ENCODE measurements around the gene LRRC39. TPM values are rescaled to one million over a fixed set of nuclear protein-coding genes. Genes with fewer than 3 reads are reported as not detected.

The LRRC39 gene
- total RNA-seq, 1 experiment from 2014 or later = 0.54 TPM

- Histone ChIP-seq H3K79me2 (ENCODE audit: insufficient read depth, low read length) (no peaks in the 10 kb centered on the region), H3K4me2 (ENCODE audit: low read length) (no peak overlapping the region), H4K20me1 (ENCODE audit: insufficient read depth) (no peaks in the 10 kb centered on the region), H3K36me3 (ENCODE audit: control insufficient read depth in 1 of 2, insufficient read depth in 2 of 2, low read length in 2 of 2) (no peaks in the 10 kb centered on the region), H3K9ac (ENCODE audit: low read length) (no peak overlapping the region), H3K27ac (ENCODE audit: low read depth, low read length) (no peak overlapping the region), H3K4me1 (ENCODE audit: control insufficient read depth in 1 of 2, insufficient read depth in 2 of 2, low read length in 2 of 2) (no peaks in the 10 kb centered on the region), H3K4me3 (replicated peaks in 1 of 2; ENCODE audit: low read depth in 1 of 2, low read length in 2 of 2) (no peak overlapping the region), H3K9me3 (ENCODE audit: control insufficient read depth in 1 of 2, insufficient read depth in 1 of 2, low read depth in 1 of 2, low read length in 2 of 2) (no peaks in the 10 kb centered on the region), H2AFZ (ENCODE audit: low read depth, low read length, poor library complexity, severe bottlenecking) (no peak overlapping the region), H3K27me3 (ENCODE audit: insufficient read depth, low read length) (no peaks in the 10 kb centered on the region), H3K9me2 (ENCODE audit: insufficient read depth) (no peaks in the 10 kb centered on the region)
- no peak for ATAC-seq
- ChIA-PET CTCF (no interaction called here), POLR2A (no interaction called here), RAD21 (ENCODE audit: low non-redundant PET in 1 of 2, low total read pairs in 2 of 2, uncharacterized antibody in 2 of 2, unreplicated experiment in 2 of 2) (no interaction called here)
- TF ChIP-seq EZH2phosphoT487 (IDR thresholded peaks at IDR 0.05; ENCODE audit: borderline replicate concordance) (no peak), TCF7L2 (IDR thresholded peaks at IDR 0.05; ENCODE audit: borderline replicate concordance, extremely low read depth, insufficient read depth, insufficient read length) (no peak), POLR2AphosphoS5 (IDR thresholded peaks at IDR 0.05; ENCODE audit: low read depth, low read length) (no peak), CBX3 (IDR thresholded peaks at IDR 0.05; ENCODE audit: low read depth) (no peak), ZFX (IDR thresholded peaks at IDR 0.05) (no peak), SRF (IDR thresholded peaks at IDR 0.05; ENCODE audit: low read depth) (no peak), MAX (IDR thresholded peaks at IDR 0.05) (no peak)
- no peak for DNase-seq (ENCODE audit: low read depth, low spot score)
- intact Hi-C loops (cut with micrococcal nuclease) = no loop called here
- no TSS peak for BruUV-seq (replicated peaks)
Observed at GRCh38 chr1:100188617-100189016, 10.6 kb upstream of the LRRC39 start.

- Histone ChIP-seq H4K20me1 (ENCODE audit: insufficient read depth) (no peaks in the 10 kb centered on the region), H3K4me1 (ENCODE audit: control insufficient read depth in 1 of 2, insufficient read depth in 2 of 2, low read length in 2 of 2) (no peaks in the 10 kb centered on the region), H3K27ac (ENCODE audit: low read depth, low read length) (no peak overlapping the region), H3K79me2 (ENCODE audit: insufficient read depth, low read length) (no peaks in the 10 kb centered on the region), H3K9me3 (ENCODE audit: control insufficient read depth in 1 of 2, insufficient read depth in 1 of 2, low read depth in 1 of 2, low read length in 2 of 2) (no peaks in the 10 kb centered on the region), H3K9me2 (ENCODE audit: insufficient read depth) (no peaks in the 10 kb centered on the region), H3K27me3 (ENCODE audit: insufficient read depth, low read length) (no peaks in the 10 kb centered on the region), H3K4me3 (replicated peaks in 1 of 2; ENCODE audit: low read depth in 1 of 2, low read length in 2 of 2) (no peak overlapping the region), H2AFZ (ENCODE audit: low read depth, low read length, poor library complexity, severe bottlenecking) (no peak overlapping the region), H3K36me3 (ENCODE audit: control insufficient read depth in 1 of 2, insufficient read depth in 2 of 2, low read length in 2 of 2) (no peaks in the 10 kb centered on the region), H3K4me2 (ENCODE audit: low read length) (no peak overlapping the region), H3K9ac (ENCODE audit: low read length) (no peak overlapping the region)
- BruUV-seq (replicated peaks) = no TSS peak
- no peak for DNase-seq (ENCODE audit: low read depth, low spot score)
- no peak for TF ChIP-seq EGR1 (IDR thresholded peaks at IDR 0.05; ENCODE audit: low read depth)
- TF ChIP-seq MAX (IDR thresholded peaks at IDR 0.05) = no peak
- TF ChIP-seq POLR2A (IDR thresholded peaks at IDR 0.05; ENCODE audit: borderline replicate concordance, extremely low read depth, insufficient read depth, insufficient read length) = no peak
- TF ChIP-seq SP1 (IDR thresholded peaks at IDR 0.05; ENCODE audit: low read depth) = no peak
- intact Hi-C loops (cut with micrococcal nuclease) = no loop called here
- ATAC-seq = no peak
- RAD21 ChIA-PET (ENCODE audit: low non-redundant PET in 1 of 2, low total read pairs in 2 of 2, uncharacterized antibody in 2 of 2, unreplicated experiment in 2 of 2) = no interaction called here
- CTCF ChIA-PET = no interaction called here
- POLR2A ChIA-PET = no interaction called here
Observed at GRCh38 chr1:100187912-100188311, 9.9 kb upstream of the LRRC39 start.
